AG04449 (cell line): Measurements from ENCODE around the gene FEM1C.

ENCODE experiments used
- CTCF ChIA-PET: fragments of 350-600 bp; formaldehyde crosslinking; extraction: SDS; loops from one replicate; lab custom pipeline; 2021; ENCODE audit warnings: antibody characterized with exemption; lab: Yijun Ruan, JAX
- POLR2A ChIA-PET: fragments of 400-600, 350-600 bp; formaldehyde crosslinking; extraction: SDS; loops from one replicate; lab custom pipeline; 2020; ENCODE audit warnings: antibody characterized with exemption, inconsistent platforms; lab: Yijun Ruan, JAX
- DNase-seq: peaks from one replicate; pipeline ENCODE4 v3.0.0-alpha.2; 2010; ENCODE audit warnings: low read depth, low spot score
- H3K4me3 ChIP-seq: 2 replicates; pipeline ENCODE4 v1.5.1; 2011; ENCODE audit warnings: low read depth, mild to moderate bottlenecking, control low read depth, low read length
- TF ChIP-seq, protein P1 (sequence below): IDR thresholded peaks from one replicate; pipeline ENCODE4 v1.5.1; 2011; ENCODE audit warnings: mild to moderate bottlenecking, moderate library complexity, low read length, control low read depth, inconsistent platforms; ENCODE audit not compliant: insufficient read depth; ENCODE audit errors: missing control alignments

Gene FEM1C

GRCh38 chr5:115500225-115500624, 44.4 kb downstream of the FEM1C start:
- DNase-seq, result no peak
- ChIA-PET CTCF (no interaction called here), POLR2A (no interaction called here)
- H3K4me3 ChIP-seq, result no peak overlapping the region
- TF ChIP-seq, protein P1, sequence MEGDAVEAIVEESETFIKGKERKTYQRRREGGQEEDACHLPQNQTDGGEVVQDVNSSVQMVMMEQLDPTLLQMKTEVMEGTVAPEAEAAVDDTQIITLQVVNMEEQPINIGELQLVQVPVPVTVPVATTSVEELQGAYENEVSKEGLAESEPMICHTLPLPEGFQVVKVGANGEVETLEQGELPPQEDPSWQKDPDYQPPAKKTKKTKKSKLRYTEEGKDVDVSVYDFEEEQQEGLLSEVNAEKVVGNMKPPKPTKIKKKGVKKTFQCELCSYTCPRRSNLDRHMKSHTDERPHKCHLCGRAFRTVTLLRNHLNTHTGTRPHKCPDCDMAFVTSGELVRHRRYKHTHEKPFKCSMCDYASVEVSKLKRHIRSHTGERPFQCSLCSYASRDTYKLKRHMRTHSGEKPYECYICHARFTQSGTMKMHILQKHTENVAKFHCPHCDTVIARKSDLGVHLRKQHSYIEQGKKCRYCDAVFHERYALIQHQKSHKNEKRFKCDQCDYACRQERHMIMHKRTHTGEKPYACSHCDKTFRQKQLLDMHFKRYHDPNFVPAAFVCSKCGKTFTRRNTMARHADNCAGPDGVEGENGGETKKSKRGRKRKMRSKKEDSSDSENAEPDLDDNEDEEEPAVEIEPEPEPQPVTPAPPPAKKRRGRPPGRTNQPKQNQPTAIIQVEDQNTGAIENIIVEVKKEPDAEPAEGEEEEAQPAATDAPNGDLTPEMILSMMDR, result no peak

- no peak for DNase-seq
- H3K4me3 ChIP-seq, result no peak overlapping the region
- ChIA-PET CTCF (no interaction called here), POLR2A (no interaction called here)
- TF ChIP-seq, protein P1, result no peak
Measured at GRCh38 chr5:115496936-115497576, 47.5 kb downstream of the FEM1C start.

- DNase-seq, result no peak
- ChIA-PET POLR2A (no interaction called here), CTCF (interaction anchor here (0.9 kb wide), 1 partner anchor 14 kb away, joined by 4 read pairs; no protein-coding TSS in a partner anchor)
- no peak overlapping the region for H3K4me3 ChIP-seq
- TF ChIP-seq, protein P1, result no peak
Measured at GRCh38 chr5:115494570-115495289, 49.8 kb downstream of the FEM1C start.

DNA sequence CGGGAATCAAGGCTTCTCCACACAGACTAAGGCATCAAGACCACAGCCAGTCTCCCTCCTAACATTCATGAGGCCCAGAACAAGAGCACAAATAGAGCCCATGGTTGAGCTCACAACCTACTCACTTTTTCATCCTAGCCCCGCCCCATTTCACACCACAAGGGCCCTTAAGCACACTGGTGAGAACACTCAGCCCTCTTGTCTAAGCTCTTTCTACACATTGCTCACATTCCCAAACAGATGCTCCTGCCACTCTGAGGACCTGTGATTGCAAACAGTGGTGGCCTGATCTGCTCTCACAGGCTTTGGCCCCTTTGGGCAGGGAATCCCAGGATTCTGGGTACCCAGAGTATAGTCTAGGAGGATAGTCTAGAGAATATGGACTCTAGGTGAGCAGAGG, 54.0 kb downstream of the FEM1C start:
- no peak overlapping the region for H3K4me3 ChIP-seq
- ChIA-PET CTCF (interaction anchor here (0.9 to 1.2 kb wide), 2 partner anchors 13 to 22 kb away, joined by 3 read pairs; no protein-coding TSS in a partner anchor), POLR2A (no interaction called here)
- TF ChIP-seq, protein P1, result no peak
- DNase-seq, result no peak

GRCh38 chr5:115489733-115490132, 54.8 kb downstream of the FEM1C start:
- POLR2A ChIA-PET, result no interaction called here
- H3K4me3 ChIP-seq, result no peak overlapping the region
- TF ChIP-seq, protein P1, result no peak
- no peak for DNase-seq
- CTCF ChIA-PET, result no interaction called here

DNA sequence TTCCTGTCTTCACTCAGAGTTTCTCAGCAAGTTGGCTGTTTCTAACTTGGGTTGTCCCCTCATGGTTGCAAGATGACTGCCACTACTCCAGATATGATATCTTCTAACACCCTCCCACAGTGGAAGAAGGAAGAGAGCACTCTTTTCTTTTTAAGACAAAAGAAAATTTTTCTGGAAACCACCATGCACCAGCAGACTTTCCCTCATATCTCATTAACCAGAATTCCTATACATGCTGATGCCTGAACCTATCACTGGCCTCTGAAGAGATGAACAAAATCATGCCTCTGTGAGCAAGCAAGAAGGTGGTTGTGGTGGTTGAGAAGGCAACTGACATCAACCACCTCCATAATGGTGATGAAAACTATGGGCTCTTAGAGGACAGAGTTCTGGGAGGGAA, 56.8 kb downstream of the FEM1C start:
- TF ChIP-seq, protein P1, result no peak
- POLR2A ChIA-PET, result no interaction called here
- no peak for DNase-seq
- no peak overlapping the region for H3K4me3 ChIP-seq
- CTCF ChIA-PET, result interaction anchor here (1.0 kb wide), 1 partner anchor 11 kb away, joined by 5 read pairs; no protein-coding TSS in a partner anchor
